Suprapubic skin (tissue), 4 donors: ENCODE results near the gene SLC12A3.

Source experiments
- CTCF ChIP-seq, 2 donors: fragments of 200-600 bp in 1 of 2; fragments of 450-650 bp in 1 of 2; sonication (generic) in 1 of 2; IDR thresholded peaks; one replicate each; pipeline ENCODE4 v1.5.1; 2016 to 2019; ENCODE audit warnings: antibody characterized with exemption in 2 of 2, mild to moderate bottlenecking in 1 of 2, moderate library complexity in 1 of 2
- EP300 ChIP-seq: sonication (generic); formaldehyde crosslinking; IDR thresholded peaks from one replicate; pipeline ENCODE4 v1.6.1; 2017; ENCODE audit warnings: antibody characterized with exemption
- POLR2A ChIP-seq, 2 donors: fragments of 450-650 bp; IDR thresholded peaks; one replicate each; pipeline ENCODE4 v1.6.1; 2017; ENCODE audit warnings: antibody characterized with exemption in 2 of 2, mild to moderate bottlenecking in 2 of 2, moderate library complexity in 2 of 2
- POLR2AphosphoS5 ChIP-seq, 3 donors: sonication (generic); formaldehyde crosslinking; IDR thresholded peaks; one replicate each; pipeline ENCODE4 v1.6.1; 2017; ENCODE audit warnings: antibody characterized with exemption in 3 of 3

- TF ChIP-seq CTCF (IDR thresholded peaks at IDR 0.05) (no peak), POLR2A (IDR thresholded peaks at IDR 0.05) (no peak), EP300 (no peak), POLR2AphosphoS5 (IDR thresholded peaks at IDR 0.05) (no peak)
These were observed 29.4 kb downstream of the SLC12A3 start for GRCh38 chr16:56894331-56894917.
